Cerebellar cortex (tissue), 1 donor: ENCODE data around the gene SLC66A2.
"Not testable (repeated sequence)": the region's sequence is repeated elsewhere in the genome, so short reads cannot be mapped to it uniquely, and the experiment has no call there.

Experiments used
- DNase-seq: peaks from one replicate; pipeline ENCODE4 v3.0.0-alpha.2; 2015; ENCODE audit warnings: low spot score

SLC66A2 gene

GRCh38 chr18:79951545-79952455 is at the start of gene SLC66A2:
SLC66A2 (minus strand) TSS chr18:79951653; CDS start chr18:79950926, 727 bp downstream.
- DNase-seq, result peak; percentile 78

- DNase-seq, result no peak
Observed at GRCh38 chr18:80000877-80001276, 49.4 kb upstream of the SLC66A2 start.

GRCh38 chr18:79999701-80000100 is 48.2 kb upstream of the SLC66A2 start:
- not testable (repeated sequence) for DNase-seq

GRCh38 chr18:79991494-79991893 is 40.0 kb upstream of the SLC66A2 start:
- no peak for DNase-seq

GRCh38 chr18:79989195-79989497 is 37.7 kb upstream of the SLC66A2 start:
- DNase-seq, result no peak

GRCh38 chr18:79988451-79989194 is 37.2 kb upstream of the SLC66A2 start, which contains the start of gene TXNL4A:
TXNL4A (minus strand) TSS chr18:79988563; CDS start chr18:79988392, 171 bp downstream.
- peak; percentile 83 for DNase-seq

- DNase-seq, result no peak
Observed at GRCh38 chr18:79988071-79988450, 36.6 kb upstream of the SLC66A2 start.

- DNase-seq, result no peak
Observed at GRCh38 chr18:79987566-79987965, 36.1 kb upstream of the SLC66A2 start.

GRCh38 chr18:79986726-79987125 is 35.3 kb upstream of the SLC66A2 start:
- no peak for DNase-seq

GRCh38 chr18:79985172-79985571 is 33.7 kb upstream of the SLC66A2 start:
- DNase-seq, result no peak

- no peak for DNase-seq
Observed at GRCh38 chr18:79983793-79984192, 32.3 kb upstream of the SLC66A2 start.

- no peak for DNase-seq
Observed at GRCh38 chr18:79983253-79983652, 31.8 kb upstream of the SLC66A2 start.

- no peak for DNase-seq
Observed at GRCh38 chr18:79982736-79983135, 31.3 kb upstream of the SLC66A2 start.

GRCh38 chr18:79980585-79980984 is 29.1 kb upstream of the SLC66A2 start:
- no peak for DNase-seq

GRCh38 chr18:79979843-79980242 is 28.4 kb upstream of the SLC66A2 start:
- DNase-seq, result no peak

- no peak for DNase-seq
Observed at GRCh38 chr18:79975985-79976680, 24.7 kb upstream of the SLC66A2 start.

- no peak for DNase-seq
Observed at GRCh38 chr18:79975043-79975442, 23.6 kb upstream of the SLC66A2 start.

- no peak for DNase-seq
Observed at GRCh38 chr18:79974025-79974654, 22.7 kb upstream of the SLC66A2 start.

GRCh38 chr18:79973517-79973916 is 22.1 kb upstream of the SLC66A2 start:
- DNase-seq, result no peak

GRCh38 chr18:79972720-79973119 is 21.3 kb upstream of the SLC66A2 start:
- no peak for DNase-seq

- no peak for DNase-seq
Observed at GRCh38 chr18:79971986-79972385, 20.5 kb upstream of the SLC66A2 start.
